K562 (cell line): ENCODE data around the gene RECQL5. TPM values are rescaled to one million over a fixed set of nuclear protein-coding genes. Genes with fewer than 3 reads are reported as not detected.

Experiments used
- ATAC-seq: fragments of 200-7000 bp; cut with Tn5 transposase; 3 replicates; pipeline ENCODE4 v1.9.1; 2020; ENCODE audit warnings: moderate library complexity
- BruUV-seq: library from RNA; stranded (reverse); fragments of 400-500 nt; replicated peaks from 2 replicates; lab custom pipeline; 2021; lab: Mats Ljungman, UMichigan
- CTCF ChIA-PET: fragments of 300-600 bp; formaldehyde crosslinking; extraction: SDS; loops from one replicate; lab custom pipeline; 2021; ENCODE audit warnings: low intra/inter-chr PET ratio; lab: Yijun Ruan, JAX
- POLR2A ChIA-PET: fragments of 300-600, 350-650 bp; sonication (Branson Sonifier 250); formaldehyde crosslinking; extraction: SDS; loops from one replicate; lab custom pipeline; 2021; ENCODE audit warnings: antibody characterized with exemption, inconsistent platforms; lab: Yijun Ruan, JAX
- DNase-seq, 4 experiments: peaks; one replicate each; pipeline versions ENCODE4 v3.0.0 to v3.0.0-alpha.2; 2011 to 2018; ENCODE audit warnings: low spot score in 3 of 4, mixed read lengths in 3 of 4; ENCODE audit errors: extremely low read depth in 1 of 4
- FAIRE-seq: peaks from 2 replicates; lab custom pipeline; 2011; peaks lifted over from hg19 to GRCh38; lab: Jason Lieb, UNC
- H2AFZ ChIP-seq: 2 replicates; pipeline ENCODE4 v1.6.0; 2011; ENCODE audit warnings: low read depth, low read length, control low read depth, inconsistent platforms
- H3K27ac ChIP-seq: fragments of 200-600 bp; 3 replicates; pipeline ENCODE4 v1.8.0; 2011; ENCODE audit warnings: low read depth, mild to moderate bottlenecking, control low read depth, inconsistent platforms, low read length, moderate library complexity, mixed read lengths; ENCODE audit errors: extremely low read depth
- H3K27me3 ChIP-seq, 2 experiments: fragments of 300-600 bp in 1 of 2; 2 replicates in 1 of 2; 3 replicates in 1 of 2; pipeline versions ENCODE4 v1.6.0 to v1.8.0; 2011; ENCODE audit warnings: inconsistent platforms in 2 of 2, low read length in 2 of 2, mild to moderate bottlenecking in 1 of 2, mixed read lengths in 1 of 2, moderate library complexity in 1 of 2; ENCODE audit not compliant: control insufficient read depth in 2 of 2, insufficient read depth in 2 of 2
- H3K36me3 ChIP-seq: fragments of 300-600 bp; 3 replicates; pipeline ENCODE4 v1.8.0; 2011; ENCODE audit warnings: mild to moderate bottlenecking, low read length, inconsistent platforms; ENCODE audit not compliant: control insufficient read depth, insufficient read depth
- H3K4me1 ChIP-seq, 2 experiments: fragments of 200-600 bp in 1 of 2; replicated peaks in 1 of 2; 2 replicates in 1 of 2; 3 replicates in 1 of 2; pipeline versions ENCODE4 v1.5.1 to v1.8.0; 2011; ENCODE audit warnings: inconsistent platforms in 2 of 2, low read length in 2 of 2, mild to moderate bottlenecking in 1 of 2, mixed read lengths in 1 of 2, moderate library complexity in 1 of 2; ENCODE audit not compliant: control insufficient read depth in 2 of 2, insufficient read depth in 2 of 2
- H3K4me2 ChIP-seq: 2 replicates; pipeline ENCODE4 v1.6.1; 2011; ENCODE audit warnings: low read length, control low read depth, inconsistent platforms, mixed read lengths; ENCODE audit not compliant: insufficient read depth
- H3K4me3 ChIP-seq: fragments of 200-600 bp; sonication (generic), shearing (Covaris generic); 2 replicates; pipeline ENCODE4 v1.5.1; 2016; ENCODE audit warnings: control low read depth, inconsistent platforms
- H3K79me2 ChIP-seq: fragments of 200-600 bp; 3 replicates; pipeline ENCODE4 v1.8.0; 2011; ENCODE audit warnings: low read length, inconsistent platforms; ENCODE audit not compliant: control insufficient read depth, insufficient read depth
- H3K9ac ChIP-seq, 2 experiments: 2 replicates each; pipeline versions ENCODE4 v1.6.0 to v1.6.1; 2011; ENCODE audit warnings: low read depth in 2 of 2, low read length in 2 of 2, control low read depth in 1 of 2, inconsistent platforms in 1 of 2, mild to moderate bottlenecking in 1 of 2, mixed read lengths in 1 of 2; ENCODE audit not compliant: insufficient read depth in 1 of 2
- H3K9me1 ChIP-seq: one replicate; pipeline ENCODE4 v1.6.0; 2011; ENCODE audit warnings: inconsistent platforms, mild to moderate bottlenecking, low read length, moderate library complexity; ENCODE audit not compliant: control insufficient read depth, insufficient read depth
- H3K9me3 ChIP-seq: replicated peaks from 2 replicates; pipeline ENCODE4 v1.5.1; 2011; ENCODE audit warnings: low read depth, low read length, inconsistent platforms; ENCODE audit not compliant: control insufficient read depth, insufficient read depth
- H4K20me1 ChIP-seq: replicated peaks from 2 replicates; pipeline ENCODE4 v1.6.1; 2011; ENCODE audit warnings: low read length, inconsistent platforms, mixed read lengths; ENCODE audit not compliant: control insufficient read depth, insufficient read depth
- CBX1 ChIP-seq: sonication (generic); IDR thresholded peaks from 2 replicates; pipeline ENCODE4 v1.6.1; 2016; ENCODE audit warnings: antibody characterized with exemption, low read depth, mild to moderate bottlenecking
- DEAF1 ChIP-seq: fragments of 450-650 bp; formaldehyde crosslinking; IDR thresholded peaks from 2 replicates; pipeline ENCODE4 v1.4.0; 2020; ENCODE audit warnings: mild to moderate bottlenecking, moderate library complexity
- ETS2 ChIP-seq: IDR thresholded peaks from 2 replicates; pipeline ENCODE4 v1.6.1; 2016; ENCODE audit warnings: borderline replicate concordance, missing genetic modification characterization, mild to moderate bottlenecking, moderate library complexity, missing compliant biosample characterization; ENCODE audit not compliant: poor library complexity, severe bottlenecking
- FOXA1 ChIP-seq: fragments of 450-650 bp; IDR thresholded peaks from 2 replicates; pipeline ENCODE4 v1.6.1; 2016; ENCODE audit warnings: mild to moderate bottlenecking, borderline replicate concordance
- GATA2 ChIP-seq: sonication (generic); formaldehyde crosslinking; IDR thresholded peaks from 2 replicates; pipeline ENCODE4 v1.4.0; 2020; ENCODE audit warnings: mild to moderate bottlenecking, missing genetic modification reagents
- HIVEP1 ChIP-seq: fragments of 250-450 bp; sonication (Bioruptor Pico); IDR thresholded peaks from 2 replicates; pipeline ENCODE4 v1.4.0; 2020; ENCODE audit warnings: mild to moderate bottlenecking
- HOXB6 ChIP-seq: fragments of 250-450 bp; sonication (Bioruptor Pico); IDR thresholded peaks from 2 replicates; pipeline ENCODE4 v1.5.1; 2022; ENCODE audit warnings: mild to moderate bottlenecking, borderline replicate concordance
- ILF3 ChIP-seq: fragments of 450-650 bp; IDR thresholded peaks from 2 replicates; pipeline ENCODE4 v1.6.1; 2018; ENCODE audit warnings: antibody characterized with exemption, mild to moderate bottlenecking, moderate library complexity, borderline replicate concordance
- NCOA1 ChIP-seq: fragments of 450-650 bp; IDR thresholded peaks from 2 replicates; pipeline ENCODE4 v1.6.1; 2016; ENCODE audit warnings: low read depth
- PRMT5 ChIP-seq: sonication (generic); formaldehyde crosslinking; IDR thresholded peaks from 2 replicates; pipeline ENCODE4 v1.5.0; 2020; ENCODE audit warnings: missing genetic modification reagents
- PYGO2 ChIP-seq: fragments of 450-650 bp; IDR thresholded peaks from 2 replicates; pipeline ENCODE4 v1.6.1; 2016; ENCODE audit warnings: mild to moderate bottlenecking, missing genetic modification characterization, moderate library complexity, missing compliant biosample characterization
- RBM15 ChIP-seq: fragments of 200-400 bp; formaldehyde crosslinking; IDR thresholded peaks from 2 replicates; pipeline ENCODE4 v1.6.1; 2018; ENCODE audit warnings: mild to moderate bottlenecking, low read length, moderate library complexity; ENCODE audit not compliant: insufficient read depth
- XRCC4 ChIP-seq: IDR thresholded peaks from one replicate; pipeline ENCODE4 v1.6.1; 2011; ENCODE audit not compliant: insufficient read depth, insufficient read length; ENCODE audit errors: extremely low read depth
- ZNF140 ChIP-seq: fragments of 250-450 bp; sonication (Bioruptor Pico); IDR thresholded peaks from 2 replicates; pipeline ENCODE4 v1.8.0; 2021; ENCODE audit warnings: moderate library complexity, mild to moderate bottlenecking, inconsistent platforms
- WGBS: fragments of 100-300 bp; shearing (Covaris generic); methylation state at CpG from one replicate; pipeline ENCODE4 v1.1.6; 2016; ENCODE audit warnings: low coverage, mixed read lengths; ENCODE audit not compliant: insufficient coverage; ENCODE audit errors: missing lambda C conversion rate; 5-methylcytosine and 5-hydroxymethylcytosine counted together
- in situ Hi-C: fragments of 300-500 bp; cut with MboI; formaldehyde crosslinking; loops from 4 replicates; pipeline ENCODE4 v1.15.0; 2018; ENCODE audit warnings: inconsistent platforms, mixed read lengths
- intact Hi-C: fragments of 100-400 bp; cut with micrococcal nuclease; formaldehyde crosslinking; loops from 2 replicates; pipeline ENCODE4 v1.14.2; 2022
- polyA plus RNA-seq, 8 experiments: library from polyadenylated mRNA; depleted of rRNA in 4 of 8; stranded (reverse) in 5 of 8; unstranded in 3 of 8; fragments of >200 nt; fragmentation: Nextera tagmentation in 2 of 8; fragmentation: Illumina TruSeq in 1 of 8; extraction: Ambion mirVana in 2 of 8; extraction: Trizol in 1 of 8; gene quantifications; 2 replicates each; pipeline versions ENCODE4 v1.2.1 to v1.2.3, GENCODE V29; 2011 to 2014; ENCODE audit warnings: inconsistent platforms in 1 of 8, missing spikeins in 1 of 8
- total RNA-seq, 7 experiments: library from RNA; depleted of rRNA in 6 of 7; stranded (reverse); fragments of >200 nt in 6 of 7; fragmentation: Illumina TruSeq in 2 of 7; extraction: Trizol in 2 of 7; gene quantifications; 2 replicates each; pipeline versions ENCODE4 v1.2.1 to v1.2.3, GENCODE V29; 2011 to 2021; ENCODE audit warnings: low replicate concordance in 1 of 7
- TF ChIP-seq, protein P1 (sequence below): fragments of 450-650 bp; formaldehyde crosslinking; IDR thresholded peaks from 2 replicates; pipeline ENCODE4 v1.4.0; 2022; ENCODE audit warnings: missing genetic modification characterization
- TF ChIP-seq, protein P2 (sequence below): sonication (generic); formaldehyde crosslinking; IDR thresholded peaks from 2 replicates; pipeline ENCODE4 v1.8.1; 2023; ENCODE audit warnings: mild to moderate bottlenecking, missing genetic modification reagents
- TF ChIP-seq, protein P3 (sequence below): sonication (generic); formaldehyde crosslinking; IDR thresholded peaks from 2 replicates; pipeline ENCODE4 v1.8.1; 2022; ENCODE audit warnings: missing genetic modification reagents

The RECQL5 gene
- total and polyA plus RNA-seq, 9 of the 15 experiments (the other 6 are each of a cell fraction or from before 2014, with no cell fraction given): 4.1 to 34.8 (median 16.4) TPM

- DNase-seq: no peak
- TF ChIP-seq ZNF140 (CRISPR knock-in tag) (no peak), NCOA1 (no peak), PRMT5 (CRISPR knock-in tag) (no peak), HOXB6 (CRISPR knock-in tag) (no peak), ETS2 (tag) (no peak), XRCC4 (no peak), FOXA1 (no peak), HIVEP1 (CRISPR knock-in tag) (no peak), GATA2 (CRISPR knock-in tag) (no peak), CBX1 (no peak), DEAF1 (CRISPR knock-in tag) (no peak), ILF3 (no peak), PYGO2 (tag) (no peak), RBM15 (no peak)
- TF ChIP-seq, protein P1, sequence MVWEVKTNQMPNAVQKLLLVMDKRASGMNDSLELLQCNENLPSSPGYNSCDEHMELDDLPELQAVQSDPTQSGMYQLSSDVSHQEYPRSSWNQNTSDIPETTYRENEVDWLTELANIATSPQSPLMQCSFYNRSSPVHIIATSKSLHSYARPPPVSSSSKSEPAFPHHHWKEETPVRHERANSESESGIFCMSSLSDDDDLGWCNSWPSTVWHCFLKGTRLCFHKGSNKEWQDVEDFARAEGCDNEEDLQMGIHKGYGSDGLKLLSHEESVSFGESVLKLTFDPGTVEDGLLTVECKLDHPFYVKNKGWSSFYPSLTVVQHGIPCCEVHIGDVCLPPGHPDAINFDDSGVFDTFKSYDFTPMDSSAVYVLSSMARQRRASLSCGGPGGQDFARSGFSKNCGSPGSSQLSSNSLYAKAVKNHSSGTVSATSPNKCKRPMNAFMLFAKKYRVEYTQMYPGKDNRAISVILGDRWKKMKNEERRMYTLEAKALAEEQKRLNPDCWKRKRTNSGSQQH (CRISPR knock-in tag): no peak
- TF ChIP-seq, protein P2, sequence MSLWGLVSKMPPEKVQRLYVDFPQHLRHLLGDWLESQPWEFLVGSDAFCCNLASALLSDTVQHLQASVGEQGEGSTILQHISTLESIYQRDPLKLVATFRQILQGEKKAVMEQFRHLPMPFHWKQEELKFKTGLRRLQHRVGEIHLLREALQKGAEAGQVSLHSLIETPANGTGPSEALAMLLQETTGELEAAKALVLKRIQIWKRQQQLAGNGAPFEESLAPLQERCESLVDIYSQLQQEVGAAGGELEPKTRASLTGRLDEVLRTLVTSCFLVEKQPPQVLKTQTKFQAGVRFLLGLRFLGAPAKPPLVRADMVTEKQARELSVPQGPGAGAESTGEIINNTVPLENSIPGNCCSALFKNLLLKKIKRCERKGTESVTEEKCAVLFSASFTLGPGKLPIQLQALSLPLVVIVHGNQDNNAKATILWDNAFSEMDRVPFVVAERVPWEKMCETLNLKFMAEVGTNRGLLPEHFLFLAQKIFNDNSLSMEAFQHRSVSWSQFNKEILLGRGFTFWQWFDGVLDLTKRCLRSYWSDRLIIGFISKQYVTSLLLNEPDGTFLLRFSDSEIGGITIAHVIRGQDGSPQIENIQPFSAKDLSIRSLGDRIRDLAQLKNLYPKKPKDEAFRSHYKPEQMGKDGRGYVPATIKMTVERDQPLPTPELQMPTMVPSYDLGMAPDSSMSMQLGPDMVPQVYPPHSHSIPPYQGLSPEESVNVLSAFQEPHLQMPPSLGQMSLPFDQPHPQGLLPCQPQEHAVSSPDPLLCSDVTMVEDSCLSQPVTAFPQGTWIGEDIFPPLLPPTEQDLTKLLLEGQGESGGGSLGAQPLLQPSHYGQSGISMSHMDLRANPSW (CRISPR knock-in tag): no peak
- TF ChIP-seq, protein P3, sequence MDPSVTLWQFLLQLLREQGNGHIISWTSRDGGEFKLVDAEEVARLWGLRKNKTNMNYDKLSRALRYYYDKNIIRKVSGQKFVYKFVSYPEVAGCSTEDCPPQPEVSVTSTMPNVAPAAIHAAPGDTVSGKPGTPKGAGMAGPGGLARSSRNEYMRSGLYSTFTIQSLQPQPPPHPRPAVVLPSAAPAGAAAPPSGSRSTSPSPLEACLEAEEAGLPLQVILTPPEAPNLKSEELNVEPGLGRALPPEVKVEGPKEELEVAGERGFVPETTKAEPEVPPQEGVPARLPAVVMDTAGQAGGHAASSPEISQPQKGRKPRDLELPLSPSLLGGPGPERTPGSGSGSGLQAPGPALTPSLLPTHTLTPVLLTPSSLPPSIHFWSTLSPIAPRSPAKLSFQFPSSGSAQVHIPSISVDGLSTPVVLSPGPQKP (CRISPR knock-in tag): no peak
- TF ChIP-seq, all 486 proteins: peak for 0
- ChIA-PET POLR2A (interaction anchor here (0.7 kb wide), 1 partner anchor 12 kb away, joined by 3 read pairs; no protein-coding TSS in a partner anchor), CTCF (no interaction called here)
- intact Hi-C loops (no loop called here), in situ Hi-C loops (no loop called here)
- Histone ChIP-seq H3K4me3 (no peak overlapping the region), H3K9me1 (no peaks in the 10 kb centered on the region), H3K4me2 (no peak overlapping the region), H3K27me3 (no peaks in the 10 kb centered on the region), H3K36me3 (peaks cover 4% of the 10 kb centered on the region; the same call in 2 of the 3 replicates), H3K9me3 (no peaks in the 10 kb centered on the region), H3K9ac (no peak overlapping the region), H2AFZ (no peak overlapping the region), H3K4me1 (peaks cover 19 to 73% of the 10 kb centered on the region in 2 experiments), H4K20me1 (0 out of 2 replicates have a peak, but pooled peaks cover 13% of the 10 kb centered on the region), H3K27ac (no peak overlapping the region), H3K79me2 (no peaks in the 10 kb centered on the region)
- WGBS: 90% methylated on average over 23 of the region's 27 CpGs
- BruUV-seq: no TSS peak
- FAIRE-seq (no peak), ATAC-seq (no peak)
These were observed 35.6 kb downstream of the RECQL5 start for GRCh38 chr17:75631353-75631752.
